ENCODE results near the gene ROPN1. TPM values are rescaled to one million over a fixed set of nuclear protein-coding genes. Genes with fewer than 3 reads are reported as not detected.

Gene ROPN1
- total RNA-seq, 4 donors from 2014 or later, result not detected

- ATAC-seq (ENCODE audit: low FRiP score) (no peak), DNase-seq (ENCODE audit: low spot score) (no peak)
- no peak for TF ChIP-seq CTCF (IDR thresholded peaks at IDR 0.05)
These were observed 57.7 kb downstream of the ROPN1 start for GRCh38 chr3:123934250-123934649.

- no peak for ATAC-seq (ENCODE audit: low FRiP score)
- DNase-seq (ENCODE audit: low spot score), result no peak
- TF ChIP-seq CTCF (IDR thresholded peaks at IDR 0.05), result no peak
These were observed 61.5 kb downstream of the ROPN1 start for GRCh38 chr3:123930445-123930844.

- no peak for TF ChIP-seq CTCF (IDR thresholded peaks at IDR 0.05)
- ATAC-seq (ENCODE audit: low FRiP score) (no peak), DNase-seq (ENCODE audit: low spot score) (no peak)
These were observed 62.6 kb downstream of the ROPN1 start for GRCh38 chr3:123929325-123929724.

GRCh38 chr3:123926396-123926795 lies 65.5 kb downstream of the ROPN1 start:
- ATAC-seq (ENCODE audit: low FRiP score), result no peak

GRCh38 chr3:123920868-123921267 lies 71.1 kb downstream of the ROPN1 start:
- DNase-seq (ENCODE audit: low spot score) (no peak), ATAC-seq (ENCODE audit: low FRiP score) (no peak)
- TF ChIP-seq CTCF (IDR thresholded peaks at IDR 0.05), result no peak

More at GRCh38 chr3:123926396-123926795, 65.5 kb downstream of the ROPN1 start:
- no peak for TF ChIP-seq CTCF (IDR thresholded peaks at IDR 0.05)
- no peak for DNase-seq (ENCODE audit: low spot score)

GRCh38 chr3:123920383-123920782 lies 71.5 kb downstream of the ROPN1 start:
- no peak for TF ChIP-seq CTCF (IDR thresholded peaks at IDR 0.05)
- ATAC-seq (ENCODE audit: low FRiP score) (no peak), DNase-seq (ENCODE audit: low spot score) (no peak)

- no peak for ATAC-seq (ENCODE audit: low FRiP score)
- no peak for TF ChIP-seq CTCF (IDR thresholded peaks at IDR 0.05)
- DNase-seq (ENCODE audit: low spot score), result no peak
These were observed 72.6 kb downstream of the ROPN1 start for GRCh38 chr3:123919353-123919752.

Other genes starting within 250 kb of the ROPN1 start
- gene MYLK, start 107.8 kb downstream of the ROPN1 start, total RNA-seq, result 100 to 1,000 TPM in 1 of 4 donors, 10 to 100 TPM in 3; 26.8 to 188 (median 56.9) TPM
- gene CCDC14, start 30.9 kb downstream of the ROPN1 start, total RNA-seq, result 10 to 100 TPM; 16.3 to 35.6 (median 29.1) TPM
- 100 to 1,000 TPM in 1 of 4 donors, 10 to 100 TPM in 3; 31.0 to 183 (median 75.9) TPM for gene KALRN, start 41.2 kb upstream of the ROPN1 start, total RNA-seq